IMR-90 (cell line): Measurements from ENCODE around the gene BRPF3. TPM values are rescaled to one million over a fixed set of nuclear protein-coding genes. Genes with fewer than 3 reads are reported as not detected.

Experiments
- ATAC-seq: fragments of 200-7000 bp; cut with Tn5 transposase; 2 replicates; pipeline ENCODE4 v1.9.1; 2020; ENCODE audit warnings: low read depth, mild to moderate bottlenecking, moderate library complexity
- BruUV-seq: library from RNA; stranded (reverse); fragments of 400-500 nt; replicated peaks from 2 replicates; lab custom pipeline; 2021; lab: Mats Ljungman, UMichigan
- CTCF ChIA-PET: fragments of 300-600 bp; formaldehyde crosslinking; extraction: SDS; loops from one replicate; lab custom pipeline; 2021; ENCODE audit warnings: antibody characterized with exemption; lab: Yijun Ruan, JAX
- POLR2A ChIA-PET: fragments of 300-600 bp; sonication (Branson Sonifier 250); formaldehyde crosslinking; loops from one replicate; lab custom pipeline; 2022; ENCODE audit warnings: antibody characterized with exemption; ENCODE audit not compliant: unreplicated experiment; lab: Charles Lee
- DNase-seq: peaks from one replicate; pipeline ENCODE4 v3.0.0; 2013
- H2AFZ ChIP-seq: replicated peaks from 2 replicates; pipeline ENCODE3; 2013; ENCODE audit warnings: low read length, mild to moderate bottlenecking; ENCODE audit not compliant: poor library complexity
- H2AK5ac ChIP-seq: 2 replicates; pipeline ENCODE4 v1.6.1; 2013; ENCODE audit warnings: low read depth, low read length, inconsistent platforms
- H2AK9ac ChIP-seq: replicated peaks from 2 replicates; pipeline ENCODE3; 2013; ENCODE audit warnings: mild to moderate bottlenecking, low read depth, low read length, moderate library complexity; ENCODE audit not compliant: poor library complexity
- H2BK120ac ChIP-seq: 2 replicates; pipeline ENCODE4 v1.6.1; 2013; ENCODE audit warnings: low read depth, low read length, inconsistent platforms
- H2BK15ac ChIP-seq: 3 replicates; pipeline ENCODE4 v1.6.1; 2013; ENCODE audit warnings: low read depth, low read length, inconsistent platforms
- H2BK20ac ChIP-seq: 2 replicates; pipeline ENCODE4 v1.6.1; 2013; ENCODE audit warnings: low read depth, mild to moderate bottlenecking, inconsistent platforms, low read length, moderate library complexity
- H2BK5ac ChIP-seq: 2 replicates; pipeline ENCODE4 v1.6.1; 2013; ENCODE audit warnings: mild to moderate bottlenecking, low read depth, low read length, inconsistent platforms; ENCODE audit not compliant: poor library complexity, severe bottlenecking
- H3K14ac ChIP-seq: replicated peaks from 2 replicates; pipeline ENCODE4 v1.6.1; 2013; ENCODE audit warnings: low read depth, low read length, inconsistent platforms
- H3K18ac ChIP-seq: 2 replicates; pipeline ENCODE4 v1.6.1; 2013; ENCODE audit warnings: low read depth, low read length, control low read depth
- H3K23ac ChIP-seq: 2 replicates; pipeline ENCODE4 v1.6.1; 2013; ENCODE audit warnings: low read depth, low read length, inconsistent platforms
- H3K27ac ChIP-seq: 2 replicates; pipeline ENCODE4 v1.5.1; 2013; ENCODE audit warnings: mild to moderate bottlenecking, control low read depth, low read length; ENCODE audit not compliant: insufficient read depth
- H3K27me3 ChIP-seq: 2 replicates; pipeline ENCODE4 v1.6.1; 2013; ENCODE audit warnings: low read length; ENCODE audit not compliant: control insufficient read depth, insufficient read depth
- H3K36me3 ChIP-seq: 2 replicates; pipeline ENCODE4 v1.6.1; 2013; ENCODE audit warnings: low read length, mixed read lengths; ENCODE audit not compliant: control insufficient read depth, insufficient read depth
- H3K4ac ChIP-seq: 2 replicates; pipeline ENCODE4 v1.6.1; 2013; ENCODE audit warnings: low read depth, low read length, inconsistent platforms
- H3K4me1 ChIP-seq: 2 replicates; pipeline ENCODE4 v1.6.1; 2013; ENCODE audit warnings: low read length, mixed read lengths; ENCODE audit not compliant: control insufficient read depth, insufficient read depth
- H3K4me2 ChIP-seq: 2 replicates; pipeline ENCODE4 v1.6.1; 2013; ENCODE audit warnings: low read depth, mild to moderate bottlenecking, control low read depth, low read length, moderate library complexity
- H3K4me3 ChIP-seq: 2 replicates; pipeline ENCODE4 v1.5.1; 2013; ENCODE audit warnings: low read depth, mild to moderate bottlenecking, control low read depth, low read length, moderate library complexity; ENCODE audit not compliant: insufficient read depth
- H3K56ac ChIP-seq: 2 replicates; pipeline ENCODE4 v1.6.1; 2013; ENCODE audit warnings: low read length, inconsistent platforms; ENCODE audit not compliant: insufficient read depth; ENCODE audit errors: extremely low read depth
- H3K79me1 ChIP-seq, 2 experiments: 2 replicates each; pipeline ENCODE4 v1.6.1; 2013; ENCODE audit warnings: low read length in 2 of 2, inconsistent platforms in 1 of 2, low read depth in 1 of 2
- H3K9ac ChIP-seq: 2 replicates; pipeline ENCODE4 v1.6.1; 2013; ENCODE audit warnings: low read depth, low read length, control low read depth
- H3K9me1 ChIP-seq: 2 replicates; pipeline ENCODE4 v1.6.1; 2013; ENCODE audit warnings: low read length, inconsistent platforms; ENCODE audit not compliant: insufficient read depth
- H3K9me3 ChIP-seq: 2 replicates; pipeline ENCODE4 v1.6.1; 2013; ENCODE audit warnings: low read length; ENCODE audit not compliant: control insufficient read depth, insufficient read depth
- H4K20me1 ChIP-seq: 2 replicates; pipeline ENCODE4 v1.6.1; 2013; ENCODE audit warnings: low read length, inconsistent platforms; ENCODE audit not compliant: insufficient read depth
- H4K5ac ChIP-seq: 2 replicates; pipeline ENCODE4 v1.6.1; 2013; ENCODE audit warnings: mild to moderate bottlenecking, low read depth, low read length, control low read depth
- H4K8ac ChIP-seq, 2 experiments: 2 replicates each; pipeline ENCODE4 v1.6.1; 2013; ENCODE audit warnings: low read depth in 2 of 2, low read length in 2 of 2, control low read depth in 1 of 2, inconsistent platforms in 1 of 2
- H4K91ac ChIP-seq: 2 replicates; pipeline ENCODE4 v1.6.1; 2013; ENCODE audit warnings: low read depth, low read length, inconsistent platforms; ENCODE audit not compliant: insufficient read depth
- CEBPB ChIP-seq: IDR thresholded peaks from 2 replicates; pipeline ENCODE4 v1.6.1; 2012; ENCODE audit warnings: low read depth, low read length, improper control_type of control experiment
- POLR2A ChIP-seq: IDR thresholded peaks from 2 replicates; pipeline ENCODE4 v1.6.1; 2012; ENCODE audit warnings: mild to moderate bottlenecking, low read depth, low read length
- USF2 ChIP-seq: fragments of 150-350 bp; IDR thresholded peaks from 2 replicates; pipeline ENCODE4 v1.6.1; 2017; ENCODE audit warnings: mild to moderate bottlenecking, antibody characterized with exemption, low read length, low read depth
- WGBS, 2 experiments: methylation state at CpG; one replicate each; pipeline versions ENCODE4 v1.1.5 to v1.1.7; 2013; ENCODE audit warnings: missing lambda C conversion rate in 2 of 2; ENCODE audit not compliant: insufficient read length in 1 of 2; ENCODE audit errors: extremely low coverage in 2 of 2; 5-methylcytosine and 5-hydroxymethylcytosine counted together
- dilution Hi-C: fragments of 300-500 bp; cut with HindIII; formaldehyde crosslinking; loops from one replicate; pipeline ENCODE4 v1.14.3; 2018; ENCODE audit warnings: low sequenced_read_pairs; ENCODE audit not compliant: unreplicated experiment
- in situ Hi-C: fragments of 300-500 bp; cut with MboI; formaldehyde crosslinking; loops from 3 replicates; pipeline ENCODE4 v1.14.3; 2019; ENCODE audit warnings: low sequenced_read_pairs, inconsistent platforms, mixed read lengths
- intact Hi-C: fragments of 100-400 bp; cut with micrococcal nuclease; formaldehyde crosslinking; loops from 2 replicates; pipeline ENCODE4 v1.10.0; 2022
- polyA plus RNA-seq, 3 experiments: library from polyadenylated mRNA; depleted of rRNA; stranded (reverse); fragments of >200 nt; gene quantifications; 2 replicates each; pipeline ENCODE4 v1.2.3, GENCODE V29; 2012; ENCODE audit warnings: low replicate concordance in 1 of 3
- total RNA-seq: library from RNA; depleted of rRNA; stranded (reverse); fragments of >200 nt; gene quantifications from 2 replicates; pipeline ENCODE4 v1.2.3, GENCODE V29; 2012

The BRPF3 gene
- total and polyA plus RNA-seq, 2 of the 4 experiments (the other 2 are of a cell fraction) = 10.2 to 17.2 TPM

- no peak for DNase-seq
- Histone ChIP-seq H4K5ac (no peak overlapping the region), H2BK120ac (no peak overlapping the region), H3K4me3 (no peak overlapping the region), H3K27ac (no peak overlapping the region), H3K27me3 (peaks cover 66% of the 10 kb centered on the region), H3K9me1 (no peaks in the 10 kb centered on the region), H3K4ac (no peak overlapping the region), H3K18ac (no peak overlapping the region), H3K79me1 (no peaks in the 10 kb centered on the region), H3K4me1 (no peaks in the 10 kb centered on the region), H3K56ac (no peak overlapping the region), H2BK15ac (no peak overlapping the region), H3K9ac (no peak overlapping the region), H2BK20ac (no peak overlapping the region), H2AK5ac (no peak overlapping the region), H4K91ac (no peak overlapping the region), H2AFZ (no peak overlapping the region), H2BK5ac (no peak overlapping the region), H4K20me1 (no peaks in the 10 kb centered on the region), H3K23ac (no peak overlapping the region), H2AK9ac (no peak overlapping the region), H3K14ac (no peak overlapping the region), H4K8ac (no peak overlapping the region), H3K9me3 (no peaks in the 10 kb centered on the region), H3K4me2 (no peak overlapping the region), H3K36me3 (no peaks in the 10 kb centered on the region)
- CTCF ChIA-PET = no interaction called here
- in situ Hi-C loops = no loop called here
- dilution Hi-C loops = no loop called here
- no CpG with 5 or more reads among the region's 2 CpGs for WGBS, 2 experiments
- intact Hi-C loops = no loop called here
- POLR2A ChIA-PET = no interaction called here
- ATAC-seq = no peak
- TF ChIP-seq POLR2A = no peak
- TF ChIP-seq CEBPB = no peak
- TF ChIP-seq USF2 = no peak
- no TSS peak for BruUV-seq
Observed at GRCh38 chr6:36277946-36278470, 81.5 kb downstream of the BRPF3 start.
